RPMI7951 (cell line): ENCODE measurements around the gene RABGAP1L. TPM values are rescaled to one million over a fixed set of nuclear protein-coding genes. Genes with fewer than 3 reads are reported as not detected.
A peak's percentile ranks its signal among the peaks of the same experiment; 100 is the strongest.
"Not testable (repeated sequence)": the region's sequence is repeated elsewhere in the genome, so short reads cannot be mapped to it uniquely, and the experiment has no call there.

Experiments
- DNase-seq: peaks from one replicate; pipeline ENCODE4 v3.0.0-alpha.2; 2012; ENCODE audit warnings: low read depth
- total RNA-seq: library from RNA; depleted of rRNA; stranded (reverse); fragments of >200 nt; shearing (Covaris generic); gene quantifications from 2 replicates; pipeline ENCODE4 v1.2.3, GENCODE V29; 2014

The RABGAP1L gene
- total RNA-seq, 1 experiment from 2014 or later = 17.2 TPM

DNA sequence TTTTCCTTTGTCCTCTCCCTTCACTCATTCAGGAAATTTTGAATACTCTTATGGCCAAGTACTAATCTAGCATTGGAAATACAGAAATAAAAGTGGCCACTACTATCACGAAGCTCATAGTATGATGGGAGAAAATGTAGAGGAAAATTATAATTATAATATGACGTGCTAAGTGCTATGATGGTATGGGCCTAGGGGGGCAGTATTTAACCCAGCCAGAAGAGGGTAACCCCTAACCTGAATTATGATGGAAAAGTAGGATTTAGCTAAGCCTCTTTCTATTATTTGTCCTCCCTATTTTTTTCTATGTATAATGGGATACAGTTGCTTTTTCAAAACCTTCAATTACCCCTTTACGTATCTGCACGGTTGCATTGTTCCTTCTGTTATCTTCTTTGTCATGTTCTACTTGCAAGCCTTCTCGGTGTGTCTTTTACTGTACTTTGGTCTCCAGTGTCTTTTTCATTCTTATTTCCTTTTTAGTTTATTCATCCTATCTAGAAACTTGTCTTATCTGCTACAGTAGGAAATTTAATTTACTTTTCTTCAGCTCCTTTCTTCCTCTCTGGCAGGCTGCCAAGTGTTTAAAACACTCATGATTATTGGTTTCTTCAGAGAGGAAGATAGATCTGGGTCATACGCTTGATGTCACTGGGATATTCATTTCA lies 199.6 kb downstream of the RABGAP1L start:
- DNase-seq = no peak

DNA sequence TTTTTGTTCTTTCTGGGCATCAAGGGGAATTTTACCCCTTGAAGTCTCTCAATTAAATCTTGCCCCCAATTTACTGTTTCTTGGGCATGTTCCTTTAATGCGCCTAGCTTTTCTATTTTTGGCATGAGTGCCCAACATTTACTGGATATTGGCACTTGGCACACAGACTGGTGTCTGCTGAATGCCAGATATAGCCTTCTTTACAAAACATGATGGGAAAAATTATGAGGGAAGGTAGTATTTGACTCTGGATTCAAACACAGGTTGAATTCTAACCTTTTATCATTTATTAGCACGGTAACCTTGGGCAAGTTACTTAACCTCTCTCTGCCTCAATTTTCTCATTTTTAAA lies 200.1 kb downstream of the RABGAP1L start:
- DNase-seq = no peak

DNA sequence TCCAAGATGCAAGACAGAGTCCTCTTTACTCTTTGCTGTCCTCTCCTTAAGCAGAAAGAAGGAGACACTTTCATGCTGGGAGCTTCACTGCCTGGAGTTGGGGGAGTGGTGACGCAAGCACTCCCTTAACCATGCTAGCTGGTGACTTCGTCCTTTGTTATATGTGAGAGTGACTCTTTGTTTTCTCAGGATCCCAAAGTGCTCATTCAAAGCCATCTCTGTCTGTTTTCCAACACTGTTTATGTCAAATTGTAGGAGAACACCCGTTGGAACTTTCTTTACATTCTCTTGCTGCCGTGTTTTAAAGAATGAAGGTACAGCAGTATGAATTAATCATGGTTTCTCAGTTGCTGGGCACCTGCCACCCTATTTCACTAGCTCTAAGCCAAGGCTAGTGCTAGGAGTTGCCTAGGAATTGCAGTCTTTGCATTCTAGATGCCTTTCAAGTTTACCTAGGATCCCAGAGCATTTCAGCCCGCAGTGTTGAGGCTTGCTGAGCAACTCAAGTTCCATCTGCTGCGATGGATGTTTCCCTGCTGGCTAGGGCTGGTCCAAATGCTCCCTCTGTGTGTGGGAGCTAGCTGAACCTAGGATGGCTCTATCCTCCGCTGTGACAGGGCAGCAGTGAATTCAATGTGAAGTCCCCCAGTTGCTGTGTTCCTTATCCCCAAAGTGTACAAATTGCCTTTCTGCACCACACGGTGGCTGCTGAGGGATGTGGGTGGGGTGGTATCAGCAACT lies 205.8 kb downstream of the RABGAP1L start:
- DNase-seq = no peak

DNA sequence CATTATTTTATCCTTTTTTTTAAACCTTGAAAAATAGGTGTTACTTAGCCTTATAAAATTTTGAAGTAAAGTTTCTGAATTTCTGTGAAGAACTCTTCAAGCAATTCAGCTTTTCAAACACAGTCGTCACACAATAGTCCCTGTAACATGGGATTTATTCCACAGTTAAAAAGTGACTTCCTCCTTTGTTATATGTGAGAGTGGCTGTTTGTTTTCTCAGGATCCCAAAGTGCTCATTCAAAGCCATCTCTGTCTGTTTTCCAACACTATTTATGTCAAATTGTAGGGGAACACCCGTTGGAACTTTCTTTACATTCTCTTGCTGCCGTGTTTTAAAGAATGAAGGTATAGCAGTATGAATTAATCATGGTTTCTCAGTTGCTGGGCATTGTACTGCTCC lies 207.6 kb downstream of the RABGAP1L start:
- no peak for DNase-seq

DNA sequence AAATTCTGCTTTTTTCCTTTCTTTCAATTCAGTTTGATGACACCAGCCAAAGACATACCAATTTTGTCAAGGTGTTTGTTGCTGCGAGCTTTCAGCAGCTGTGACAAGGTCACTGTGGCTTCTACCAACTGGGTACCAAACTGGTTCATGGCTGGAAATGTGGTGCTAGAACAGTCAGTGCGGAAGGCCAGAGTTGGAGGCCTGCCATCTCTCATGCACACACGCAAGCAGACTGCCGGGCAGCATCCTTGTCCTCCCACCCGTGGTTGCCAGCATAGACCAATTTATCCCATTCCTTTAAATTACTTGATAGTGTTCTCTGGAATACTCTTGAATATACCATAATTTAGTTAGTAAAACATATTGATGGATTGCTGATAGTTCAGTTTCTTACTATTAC lies 208.6 kb downstream of the RABGAP1L start:
- DNase-seq = no peak

DNA sequence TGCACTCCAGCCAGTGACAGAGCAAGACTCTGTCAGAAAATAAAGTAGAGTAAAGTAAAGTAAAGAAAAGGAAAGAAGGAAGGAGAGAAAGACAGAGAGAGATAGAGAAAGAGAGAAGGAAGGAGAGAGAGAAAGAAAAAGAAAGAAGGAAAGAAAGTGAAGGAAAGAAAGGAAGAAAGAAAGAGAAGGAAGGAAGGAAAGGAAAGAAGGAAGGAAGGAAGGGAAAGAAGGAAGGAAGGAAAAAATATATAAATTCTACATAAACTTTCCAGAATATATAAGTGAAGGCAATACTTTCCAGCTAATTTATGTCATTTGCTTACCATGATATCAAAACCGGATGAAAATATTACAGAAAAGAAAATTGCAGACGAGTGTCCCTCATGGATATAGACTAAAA lies 216.7 kb downstream of the RABGAP1L start:
- DNase-seq = no peak

DNA sequence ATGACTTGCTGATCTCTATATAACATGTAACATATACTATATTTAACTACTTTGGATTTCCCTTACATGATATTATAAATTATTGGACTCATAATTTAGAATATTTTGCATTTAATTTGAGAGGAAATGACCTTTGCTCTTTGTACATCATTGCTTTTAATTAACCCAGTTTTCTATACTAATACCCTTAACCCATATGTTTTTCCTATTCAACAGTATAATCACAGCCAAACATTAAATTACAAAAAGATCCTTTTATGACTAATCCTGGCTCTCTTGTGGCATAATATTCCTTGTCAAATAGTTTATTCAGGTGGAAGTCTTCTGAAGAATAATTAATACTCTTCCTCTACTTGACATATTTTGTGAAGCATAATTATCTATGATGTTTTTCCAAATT lies 232.4 kb downstream of the RABGAP1L start:
- no peak for DNase-seq

DNA sequence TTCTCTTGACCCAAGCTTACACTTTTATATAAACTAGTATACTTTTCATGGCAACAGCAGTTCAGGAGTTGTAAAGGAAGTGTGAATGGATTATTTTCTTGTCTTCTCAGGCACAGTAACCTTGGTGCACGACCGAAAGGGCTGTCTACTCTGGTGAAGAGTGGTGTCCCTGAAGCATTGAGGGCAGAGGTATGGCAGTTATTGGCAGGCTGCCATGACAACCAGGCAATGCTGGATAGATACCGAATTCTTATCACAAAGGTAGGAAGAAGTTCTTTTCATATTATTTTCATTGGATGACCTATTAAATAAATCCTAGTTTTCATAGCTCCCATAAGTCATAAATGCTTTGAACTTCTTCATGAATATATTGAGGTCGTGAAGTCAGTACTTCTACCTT lies 234.6 kb downstream of the RABGAP1L start:
- DNase-seq = no peak

DNA sequence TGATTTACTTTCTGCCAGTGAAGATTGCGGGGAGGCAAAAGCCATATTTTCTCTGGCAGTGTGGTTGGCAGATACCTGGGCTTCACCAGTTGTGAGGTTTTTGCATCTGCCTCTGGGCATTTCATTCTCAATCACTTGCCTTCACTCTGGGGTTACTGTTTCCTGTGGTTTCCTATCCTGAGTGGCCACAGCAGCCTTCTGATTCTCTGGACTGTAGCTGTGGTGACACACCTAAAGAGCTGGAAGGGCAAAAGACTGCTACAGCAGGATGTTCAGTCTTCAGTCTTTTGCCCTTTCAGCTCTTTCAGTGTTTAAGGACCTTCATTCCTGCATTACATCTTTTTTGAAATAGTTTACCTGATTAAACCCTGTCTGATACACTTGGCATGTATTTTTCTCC lies 237.9 kb downstream of the RABGAP1L start:
- peak; percentile 87 for DNase-seq

DNA sequence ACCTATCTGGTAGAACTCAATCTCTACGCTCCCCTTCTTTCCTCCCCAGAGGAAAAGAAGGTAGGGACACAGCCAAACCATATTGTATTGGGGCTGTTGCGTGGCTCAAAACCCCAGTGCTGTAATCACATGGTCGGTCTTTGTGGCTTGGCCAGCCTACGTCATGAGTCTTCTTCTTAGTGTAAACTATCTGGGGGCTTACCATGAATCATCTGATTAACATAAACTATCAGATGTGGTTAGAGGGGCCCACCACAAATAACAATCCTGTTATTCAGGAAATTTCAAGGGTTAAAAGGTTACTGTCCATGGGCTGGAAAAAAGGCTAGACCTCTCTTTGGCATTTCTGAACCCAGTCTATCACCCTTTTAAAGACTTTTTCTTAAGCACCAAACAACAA lies 238.9 kb downstream of the RABGAP1L start:
- DNase-seq = peak; percentile 92

DNA sequence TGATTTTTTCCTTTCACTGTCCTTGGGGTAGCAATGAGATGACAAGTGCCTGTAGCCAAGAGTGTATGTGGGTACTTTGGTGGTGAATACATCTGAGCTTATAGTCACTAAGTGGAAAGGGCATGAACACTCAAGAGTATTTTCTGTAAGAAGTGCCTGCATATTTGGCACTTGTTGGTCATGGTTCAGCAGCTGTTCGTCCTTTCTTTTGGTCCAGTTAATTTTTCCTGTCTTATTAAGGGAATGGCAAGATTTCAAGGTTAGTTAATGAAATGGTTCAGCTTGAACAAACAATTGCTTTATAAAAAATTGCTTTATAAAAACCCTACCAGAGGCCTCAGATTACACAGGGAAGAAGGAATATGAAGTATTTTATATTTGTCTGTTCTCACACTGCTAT lies 239.9 kb downstream of the RABGAP1L start:
- DNase-seq = peak; percentile 11

DNA sequence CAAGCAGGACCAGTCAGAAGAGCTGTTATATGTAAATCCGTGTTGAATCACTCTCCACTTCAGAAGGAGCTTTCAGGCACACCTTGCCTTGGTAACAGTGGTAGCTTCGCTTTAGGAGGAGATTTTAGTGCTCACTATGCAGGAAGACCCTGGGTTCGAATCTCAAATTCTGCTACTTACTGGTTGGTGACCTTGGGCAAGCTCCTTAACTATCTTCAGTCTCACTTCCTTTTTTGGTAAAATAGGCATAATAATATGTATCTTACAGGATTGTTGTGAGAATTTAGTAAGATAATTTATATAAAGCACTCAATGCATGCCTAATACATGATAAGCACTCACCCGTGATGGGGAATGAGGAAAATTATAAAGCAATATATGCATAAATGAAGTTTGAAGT lies 241.8 kb downstream of the RABGAP1L start:
- no peak for DNase-seq

DNA sequence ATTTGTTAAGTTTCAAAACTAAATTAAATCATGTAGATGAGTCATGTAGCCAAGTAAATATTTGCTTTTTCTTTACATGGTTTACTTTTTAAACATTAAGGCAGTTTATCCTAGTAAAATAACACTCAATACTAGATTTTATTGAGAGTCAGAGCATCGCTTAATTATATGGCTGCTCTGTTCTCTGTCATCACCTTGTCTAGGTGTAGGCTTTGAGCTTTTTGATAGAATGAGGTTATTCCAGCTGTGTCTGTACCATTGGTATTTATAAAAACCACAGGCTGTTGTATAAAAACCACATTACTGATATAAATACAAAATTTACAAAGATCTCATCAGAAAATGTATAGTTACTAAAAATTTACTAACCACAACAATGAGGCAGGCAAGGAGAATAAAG lies 245.9 kb downstream of the RABGAP1L start:
- DNase-seq = no peak

DNA sequence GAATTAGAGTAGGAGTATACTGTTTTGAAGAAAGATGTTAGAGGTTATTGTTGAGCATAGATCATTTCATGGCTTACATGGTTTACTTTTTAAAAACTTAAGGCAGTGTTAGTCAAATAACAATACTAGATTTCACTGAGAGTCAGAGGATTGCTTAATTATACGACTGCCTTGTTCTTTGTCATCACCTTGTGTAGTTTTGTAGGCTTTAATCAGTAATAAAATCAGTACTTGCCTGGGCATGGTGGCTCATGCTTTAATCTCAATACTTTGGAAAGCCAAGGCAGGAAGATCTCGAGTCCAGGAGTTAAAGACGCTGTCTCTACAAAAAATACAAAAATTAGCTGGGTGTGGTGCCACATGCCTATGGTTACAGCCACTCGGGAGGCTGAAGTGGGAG lies 247.1 kb downstream of the RABGAP1L start:
- no peak for DNase-seq

DNA sequence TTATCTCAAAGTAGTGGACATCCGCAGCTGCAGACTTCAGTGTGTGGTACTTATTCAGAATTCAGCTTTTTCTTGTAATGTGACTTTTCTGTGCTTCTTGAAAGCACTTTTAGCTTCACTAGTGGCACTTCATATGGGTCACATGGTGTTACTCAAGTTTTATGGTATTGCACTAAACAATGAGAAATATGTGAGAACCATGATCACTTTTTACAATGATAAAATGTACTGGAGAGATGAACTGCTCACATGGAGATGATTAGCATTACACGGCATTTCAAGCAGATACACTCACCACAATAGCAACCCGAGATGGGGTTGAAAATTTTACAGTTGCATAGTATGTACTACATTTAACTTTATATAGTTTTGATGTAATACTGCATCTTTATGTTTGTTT lies 248.3 kb downstream of the RABGAP1L start:
- no peak for DNase-seq

DNA sequence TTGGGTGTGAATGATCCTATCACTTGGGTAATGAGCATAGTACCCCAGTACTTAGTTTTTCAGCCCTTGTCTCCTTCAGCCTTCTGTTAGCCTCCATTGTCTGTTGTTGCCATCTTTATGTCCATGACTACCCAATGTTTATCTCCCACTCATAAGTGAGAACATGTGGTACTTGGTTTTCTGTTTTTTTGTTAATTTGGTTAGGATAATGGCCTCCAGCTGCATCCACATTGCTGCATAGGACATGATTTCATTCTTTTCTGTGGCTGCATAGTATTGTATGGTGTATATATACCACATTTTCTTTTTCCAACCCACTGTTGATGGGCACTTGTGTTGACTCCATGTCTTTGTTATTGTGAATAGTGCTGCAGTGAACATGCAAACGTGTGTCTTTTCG lies 248.8 kb downstream of the RABGAP1L start:
- peak; percentile 39 for DNase-seq

DNA sequence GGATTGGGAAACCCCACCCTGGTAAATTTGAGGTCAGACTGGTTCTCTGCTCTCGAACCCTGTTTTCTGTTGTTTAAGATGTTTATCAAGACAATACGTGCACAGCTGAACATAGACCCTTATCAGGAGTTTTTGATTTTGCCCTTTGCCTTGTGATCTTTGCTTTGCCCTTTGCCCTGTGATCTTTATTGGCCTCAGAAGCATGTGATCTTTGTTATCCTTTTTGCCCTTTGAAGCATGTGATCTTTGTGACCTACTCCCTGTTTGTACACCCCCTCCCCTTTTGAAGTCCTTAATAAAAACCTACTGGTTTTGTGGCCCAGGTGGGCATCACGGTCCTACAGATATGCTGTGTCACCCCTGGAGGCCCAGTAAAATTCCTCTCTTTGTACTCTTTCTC lies 250.5 kb downstream of the RABGAP1L start:
- DNase-seq = not testable (repeated sequence)

DNA sequence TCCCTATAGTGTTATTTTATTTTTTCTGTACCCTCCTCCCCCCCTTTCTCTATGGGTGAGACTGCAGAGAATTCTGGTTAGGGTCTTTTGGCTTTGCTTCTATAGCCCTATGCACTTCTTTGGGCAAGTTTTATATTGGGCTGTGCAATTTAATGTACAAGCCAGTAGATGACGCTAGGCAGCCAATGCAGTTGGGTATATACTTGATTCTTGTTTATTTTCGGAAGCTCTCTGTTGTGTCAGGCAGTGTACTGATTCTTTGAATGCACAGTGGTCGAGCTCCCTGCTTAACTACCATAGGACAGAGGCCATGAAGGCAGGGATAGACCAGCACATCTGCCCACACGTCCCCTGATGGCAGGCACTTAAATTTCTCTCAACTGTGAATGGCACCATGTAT lies 254.3 kb downstream of the RABGAP1L start:
- DNase-seq = peak; percentile 73

DNA sequence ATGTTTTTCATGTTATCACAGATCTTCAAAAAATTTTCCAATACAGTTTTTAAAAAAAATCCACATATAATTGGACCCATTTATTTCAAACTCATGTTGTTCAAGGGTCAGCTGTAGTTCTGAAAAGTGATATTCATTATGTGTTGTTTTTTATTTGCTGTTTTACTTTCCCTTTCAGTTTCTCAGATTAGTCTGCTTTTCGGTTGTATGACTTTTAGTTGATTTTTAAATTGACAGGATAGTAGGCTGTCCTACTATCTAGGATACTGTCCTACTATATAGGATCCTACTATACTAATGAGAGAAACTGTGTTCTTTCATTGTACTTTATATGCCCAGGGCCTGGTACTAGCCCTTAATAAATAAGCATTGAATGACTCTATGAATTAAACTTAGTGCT lies 254.9 kb downstream of the RABGAP1L start:
- DNase-seq = peak; percentile 18

DNA sequence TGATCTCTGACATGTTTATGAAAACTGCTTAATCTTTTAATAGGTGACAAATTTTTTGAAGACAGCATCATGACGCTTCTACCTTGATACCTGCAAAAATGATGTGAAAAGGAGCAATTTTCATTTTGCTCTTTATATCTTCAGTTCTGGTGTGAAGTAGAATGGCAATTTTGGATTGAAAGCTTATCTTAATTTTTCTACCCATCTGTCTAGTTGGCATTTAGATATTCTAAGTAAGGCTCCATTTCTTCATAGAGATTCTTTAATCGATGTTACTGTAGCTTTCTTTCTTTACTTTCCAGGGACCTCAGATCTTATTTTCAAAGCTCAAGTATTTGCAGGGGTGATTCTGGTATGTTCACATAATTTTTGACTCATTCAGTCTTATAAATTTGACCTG lies 256.2 kb downstream of the RABGAP1L start:
- DNase-seq = no peak

DNA sequence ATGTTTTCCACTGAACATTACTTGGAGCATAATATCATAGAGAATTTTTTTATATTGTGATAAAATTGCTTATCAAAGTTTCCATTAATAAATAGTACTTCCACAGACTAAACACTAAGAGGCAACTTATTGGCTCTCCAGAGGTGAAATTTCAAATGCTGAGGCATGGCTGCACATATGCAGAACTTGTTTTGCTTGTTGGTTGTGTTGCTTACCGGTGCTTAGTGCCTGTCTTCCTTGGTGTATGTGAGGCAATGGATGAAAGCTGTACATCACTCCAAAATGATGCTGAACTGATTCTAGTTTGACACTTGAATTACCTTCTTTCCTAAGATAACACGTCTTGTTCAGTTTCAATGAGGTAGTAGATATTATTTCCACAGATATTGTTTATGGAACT lies 258.6 kb downstream of the RABGAP1L start:
- no peak for DNase-seq

DNA sequence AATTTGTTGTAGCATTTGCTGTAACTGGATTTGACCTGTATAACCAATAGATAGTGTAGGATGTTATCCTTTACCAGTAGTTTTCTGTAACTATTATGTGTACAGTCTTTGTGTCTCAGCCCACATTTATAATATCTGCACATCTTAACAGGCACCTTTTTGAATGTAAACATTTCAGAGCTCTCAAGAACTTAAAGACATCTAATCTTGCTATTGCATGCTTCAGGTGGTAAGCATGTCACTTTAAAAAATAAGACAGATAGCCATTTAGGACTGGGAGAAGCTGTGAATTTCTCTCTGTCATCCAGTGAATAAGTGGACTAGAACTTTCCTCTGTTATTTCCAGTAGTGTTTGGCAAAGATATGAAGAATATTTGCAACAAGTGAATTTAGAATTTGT lies 265.8 kb downstream of the RABGAP1L start:
- no peak for DNase-seq

DNA sequence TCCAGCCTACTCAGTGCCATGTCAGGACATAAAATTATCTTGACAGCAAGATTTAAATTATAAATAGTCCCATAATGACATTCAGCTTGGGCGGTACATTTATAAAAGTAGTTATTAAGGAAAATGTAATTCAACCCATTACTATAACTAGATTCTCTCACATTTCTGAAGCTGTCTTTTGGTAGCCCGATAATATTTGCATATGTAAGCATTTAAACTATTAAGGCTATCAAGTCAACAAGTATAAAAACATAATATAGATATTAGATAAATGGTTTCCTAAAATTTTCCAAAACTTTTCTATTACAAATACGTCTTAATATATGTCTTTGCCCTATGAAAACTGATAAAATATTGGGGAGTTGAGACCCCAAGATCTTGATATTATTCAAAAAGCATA lies 266.8 kb downstream of the RABGAP1L start:
- DNase-seq = no peak

DNA sequence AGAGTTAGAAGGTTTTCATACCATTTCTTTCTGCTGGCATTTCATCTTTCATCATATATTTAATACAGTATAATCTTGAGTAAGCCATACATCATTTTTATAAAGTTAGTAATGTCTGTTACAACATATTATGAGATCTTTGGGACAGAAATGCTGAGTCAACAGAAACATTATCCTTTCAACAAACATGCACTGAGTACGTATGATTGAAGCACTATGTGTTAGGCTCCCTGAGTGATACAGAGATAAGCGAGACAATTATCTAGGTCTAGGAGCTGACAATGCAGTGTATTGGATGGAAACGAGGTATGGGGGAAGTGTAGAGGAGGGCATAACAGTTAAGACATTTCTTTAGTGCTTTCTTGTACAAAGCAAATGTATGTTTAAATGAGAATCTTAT lies 268.7 kb downstream of the RABGAP1L start:
- DNase-seq = no peak
